ENCODE data around the gene DNAH3.
"Not testable (repeated sequence)": the region's sequence is repeated elsewhere in the genome, so short reads cannot be mapped to it uniquely, and the experiment has no call there.

DNA sequence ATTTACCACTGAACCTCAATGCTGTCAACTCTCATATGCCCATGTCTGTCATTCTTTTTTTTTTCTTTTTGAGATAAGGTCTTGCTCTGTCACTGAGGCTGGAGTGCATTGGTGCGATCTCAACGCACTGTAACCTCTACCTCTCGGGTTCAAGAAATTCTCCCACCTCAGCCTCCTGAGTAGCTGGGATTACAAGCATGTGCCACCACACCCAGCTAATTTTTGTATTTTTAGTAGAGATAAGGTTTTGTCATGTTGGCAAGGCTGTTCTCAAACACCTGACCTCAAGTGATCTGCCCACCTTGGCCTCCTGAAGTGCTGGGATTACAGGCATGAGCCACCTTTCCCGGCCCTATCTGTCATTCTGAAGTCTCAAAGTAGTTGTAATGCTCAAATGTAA, 177.4 kb downstream of the DNAH3 start:
- TF ChIP-seq, protein P1, sequence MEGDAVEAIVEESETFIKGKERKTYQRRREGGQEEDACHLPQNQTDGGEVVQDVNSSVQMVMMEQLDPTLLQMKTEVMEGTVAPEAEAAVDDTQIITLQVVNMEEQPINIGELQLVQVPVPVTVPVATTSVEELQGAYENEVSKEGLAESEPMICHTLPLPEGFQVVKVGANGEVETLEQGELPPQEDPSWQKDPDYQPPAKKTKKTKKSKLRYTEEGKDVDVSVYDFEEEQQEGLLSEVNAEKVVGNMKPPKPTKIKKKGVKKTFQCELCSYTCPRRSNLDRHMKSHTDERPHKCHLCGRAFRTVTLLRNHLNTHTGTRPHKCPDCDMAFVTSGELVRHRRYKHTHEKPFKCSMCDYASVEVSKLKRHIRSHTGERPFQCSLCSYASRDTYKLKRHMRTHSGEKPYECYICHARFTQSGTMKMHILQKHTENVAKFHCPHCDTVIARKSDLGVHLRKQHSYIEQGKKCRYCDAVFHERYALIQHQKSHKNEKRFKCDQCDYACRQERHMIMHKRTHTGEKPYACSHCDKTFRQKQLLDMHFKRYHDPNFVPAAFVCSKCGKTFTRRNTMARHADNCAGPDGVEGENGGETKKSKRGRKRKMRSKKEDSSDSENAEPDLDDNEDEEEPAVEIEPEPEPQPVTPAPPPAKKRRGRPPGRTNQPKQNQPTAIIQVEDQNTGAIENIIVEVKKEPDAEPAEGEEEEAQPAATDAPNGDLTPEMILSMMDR (IDR thresholded peaks at IDR 0.05), result not testable (repeated sequence)
- not testable (repeated sequence) for TF ChIP-seq NR1H2 (CRISPR knock-in tag; IDR thresholded peaks at IDR 0.05); MXD4 (CRISPR knock-in tag; IDR thresholded peaks at IDR 0.05; ENCODE audit: borderline replicate concordance); JUN (CRISPR knock-in tag; IDR thresholded peaks at IDR 0.05); TCF7 (CRISPR knock-in tag; IDR thresholded peaks at IDR 0.05; ENCODE audit: low read depth); CREM (CRISPR knock-in tag; IDR thresholded peaks at IDR 0.05)
- TF ChIP-seq, protein P2, sequence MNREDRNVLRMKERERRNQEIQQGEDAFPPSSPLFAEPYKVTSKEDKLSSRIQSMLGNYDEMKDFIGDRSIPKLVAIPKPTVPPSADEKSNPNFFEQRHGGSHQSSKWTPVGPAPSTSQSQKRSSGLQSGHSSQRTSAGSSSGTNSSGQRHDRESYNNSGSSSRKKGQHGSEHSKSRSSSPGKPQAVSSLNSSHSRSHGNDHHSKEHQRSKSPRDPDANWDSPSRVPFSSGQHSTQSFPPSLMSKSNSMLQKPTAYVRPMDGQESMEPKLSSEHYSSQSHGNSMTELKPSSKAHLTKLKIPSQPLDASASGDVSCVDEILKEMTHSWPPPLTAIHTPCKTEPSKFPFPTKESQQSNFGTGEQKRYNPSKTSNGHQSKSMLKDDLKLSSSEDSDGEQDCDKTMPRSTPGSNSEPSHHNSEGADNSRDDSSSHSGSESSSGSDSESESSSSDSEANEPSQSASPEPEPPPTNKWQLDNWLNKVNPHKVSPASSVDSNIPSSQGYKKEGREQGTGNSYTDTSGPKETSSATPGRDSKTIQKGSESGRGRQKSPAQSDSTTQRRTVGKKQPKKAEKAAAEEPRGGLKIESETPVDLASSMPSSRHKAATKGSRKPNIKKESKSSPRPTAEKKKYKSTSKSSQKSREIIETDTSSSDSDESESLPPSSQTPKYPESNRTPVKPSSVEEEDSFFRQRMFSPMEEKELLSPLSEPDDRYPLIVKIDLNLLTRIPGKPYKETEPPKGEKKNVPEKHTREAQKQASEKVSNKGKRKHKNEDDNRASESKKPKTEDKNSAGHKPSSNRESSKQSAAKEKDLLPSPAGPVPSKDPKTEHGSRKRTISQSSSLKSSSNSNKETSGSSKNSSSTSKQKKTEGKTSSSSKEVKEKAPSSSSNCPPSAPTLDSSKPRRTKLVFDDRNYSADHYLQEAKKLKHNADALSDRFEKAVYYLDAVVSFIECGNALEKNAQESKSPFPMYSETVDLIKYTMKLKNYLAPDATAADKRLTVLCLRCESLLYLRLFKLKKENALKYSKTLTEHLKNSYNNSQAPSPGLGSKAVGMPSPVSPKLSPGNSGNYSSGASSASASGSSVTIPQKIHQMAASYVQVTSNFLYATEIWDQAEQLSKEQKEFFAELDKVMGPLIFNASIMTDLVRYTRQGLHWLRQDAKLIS (CRISPR knock-in tag; IDR thresholded peaks at IDR 0.05; ENCODE audit: borderline replicate concordance), result not testable (repeated sequence)
- TF ChIP-seq, protein P3, sequence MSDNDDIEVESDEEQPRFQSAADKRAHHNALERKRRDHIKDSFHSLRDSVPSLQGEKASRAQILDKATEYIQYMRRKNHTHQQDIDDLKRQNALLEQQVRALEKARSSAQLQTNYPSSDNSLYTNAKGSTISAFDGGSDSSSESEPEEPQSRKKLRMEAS (CRISPR knock-in tag; IDR thresholded peaks at IDR 0.05), result not testable (repeated sequence)
